Coronary artery (tissue), 2 donors: ENCODE measurements around the gene SLC38A10.

Experiments used
- DNase-seq: peaks from one replicate; pipeline ENCODE4 v3.0.0-alpha.2; 2017; ENCODE audit warnings: low spot score
- H3K27ac ChIP-seq, 2 donors: fragments of 200-600 bp; sonication (generic); one replicate each; pipeline ENCODE4 v1.5.1; 2016 to 2019
- H3K4me3 ChIP-seq: fragments of 200-600 bp; sonication (generic); 2 replicates; pipeline ENCODE4 v1.5.1; 2016; ENCODE audit warnings: mild to moderate bottlenecking, moderate library complexity
- TF ChIP-seq, protein P1 (sequence below): fragments of 200-600 bp; sonication (generic); IDR thresholded peaks from one replicate; pipeline ENCODE4 v1.5.1; 2019; ENCODE audit warnings: antibody characterized with exemption

SLC38A10 gene

DNA sequence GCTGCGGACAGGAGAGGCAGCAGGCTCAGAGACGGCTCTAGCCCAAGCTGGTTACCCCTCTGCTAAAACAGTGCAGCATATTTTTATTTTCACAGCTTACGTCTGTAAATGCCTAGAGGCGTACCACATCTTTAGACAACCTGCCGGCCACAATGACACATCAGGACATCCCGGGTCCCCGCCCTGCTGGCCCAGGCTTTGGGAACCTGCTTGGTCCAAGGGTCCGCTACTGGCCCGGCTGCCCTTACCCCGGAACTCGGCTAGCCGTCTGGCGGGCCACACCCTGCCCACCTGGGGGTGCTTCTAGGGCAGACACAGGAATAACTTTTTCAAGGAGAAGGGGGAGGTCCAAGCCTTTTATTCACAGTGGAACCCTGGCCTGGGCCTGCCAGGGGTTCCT lies 76.6 kb downstream of the SLC38A10 start:
- TF ChIP-seq, protein P1, sequence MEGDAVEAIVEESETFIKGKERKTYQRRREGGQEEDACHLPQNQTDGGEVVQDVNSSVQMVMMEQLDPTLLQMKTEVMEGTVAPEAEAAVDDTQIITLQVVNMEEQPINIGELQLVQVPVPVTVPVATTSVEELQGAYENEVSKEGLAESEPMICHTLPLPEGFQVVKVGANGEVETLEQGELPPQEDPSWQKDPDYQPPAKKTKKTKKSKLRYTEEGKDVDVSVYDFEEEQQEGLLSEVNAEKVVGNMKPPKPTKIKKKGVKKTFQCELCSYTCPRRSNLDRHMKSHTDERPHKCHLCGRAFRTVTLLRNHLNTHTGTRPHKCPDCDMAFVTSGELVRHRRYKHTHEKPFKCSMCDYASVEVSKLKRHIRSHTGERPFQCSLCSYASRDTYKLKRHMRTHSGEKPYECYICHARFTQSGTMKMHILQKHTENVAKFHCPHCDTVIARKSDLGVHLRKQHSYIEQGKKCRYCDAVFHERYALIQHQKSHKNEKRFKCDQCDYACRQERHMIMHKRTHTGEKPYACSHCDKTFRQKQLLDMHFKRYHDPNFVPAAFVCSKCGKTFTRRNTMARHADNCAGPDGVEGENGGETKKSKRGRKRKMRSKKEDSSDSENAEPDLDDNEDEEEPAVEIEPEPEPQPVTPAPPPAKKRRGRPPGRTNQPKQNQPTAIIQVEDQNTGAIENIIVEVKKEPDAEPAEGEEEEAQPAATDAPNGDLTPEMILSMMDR: no peak
- Histone ChIP-seq H3K4me3 (no peak overlapping the region), H3K27ac (no peak overlapping the region)
- no peak for DNase-seq

DNA sequence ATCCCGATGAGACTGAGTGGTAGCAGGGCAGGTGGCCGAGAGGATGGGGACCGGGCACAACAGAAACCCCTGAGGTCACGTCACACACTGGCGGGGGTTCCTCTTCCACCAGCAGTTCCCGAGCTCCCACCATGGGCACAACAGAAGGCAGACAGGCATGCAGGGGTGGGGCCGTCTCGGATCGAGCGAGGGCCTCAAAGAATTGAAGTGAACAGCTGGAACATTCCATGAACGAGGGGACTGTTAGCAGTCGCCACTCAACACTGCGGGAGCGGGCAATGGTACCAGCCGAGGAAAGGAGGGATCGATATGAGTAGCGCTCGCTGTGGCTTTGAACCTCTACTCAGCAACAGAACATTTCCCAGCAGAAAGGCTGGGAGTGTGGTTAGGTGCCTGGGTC lies 77.6 kb downstream of the SLC38A10 start:
- Histone ChIP-seq H3K4me3 (no peak overlapping the region), H3K27ac (no peak overlapping the region)
- TF ChIP-seq, protein P1: no peak
- DNase-seq: no peak

DNA sequence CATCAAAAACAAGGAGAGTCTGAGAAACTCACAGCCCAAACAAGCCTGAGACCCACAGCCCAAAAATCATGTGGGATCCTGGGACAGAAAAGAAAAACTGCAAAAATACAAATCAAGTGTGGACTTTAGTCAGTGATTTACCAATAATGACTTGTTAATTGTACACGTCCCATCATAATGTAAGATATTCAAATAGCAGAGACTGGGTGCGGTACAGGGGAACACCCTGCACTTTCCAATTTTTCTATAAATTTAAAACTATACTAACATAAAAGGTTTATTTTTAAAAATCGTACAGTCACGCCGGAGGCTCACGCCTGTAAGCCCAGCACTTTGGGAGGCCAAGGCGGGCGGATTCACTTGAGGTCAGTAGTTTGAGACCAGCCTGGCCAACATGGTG lies 81.1 kb downstream of the SLC38A10 start:
- TF ChIP-seq, protein P1: no peak
- no peak for DNase-seq
- no peak overlapping the region for H3K4me3 ChIP-seq

DNA sequence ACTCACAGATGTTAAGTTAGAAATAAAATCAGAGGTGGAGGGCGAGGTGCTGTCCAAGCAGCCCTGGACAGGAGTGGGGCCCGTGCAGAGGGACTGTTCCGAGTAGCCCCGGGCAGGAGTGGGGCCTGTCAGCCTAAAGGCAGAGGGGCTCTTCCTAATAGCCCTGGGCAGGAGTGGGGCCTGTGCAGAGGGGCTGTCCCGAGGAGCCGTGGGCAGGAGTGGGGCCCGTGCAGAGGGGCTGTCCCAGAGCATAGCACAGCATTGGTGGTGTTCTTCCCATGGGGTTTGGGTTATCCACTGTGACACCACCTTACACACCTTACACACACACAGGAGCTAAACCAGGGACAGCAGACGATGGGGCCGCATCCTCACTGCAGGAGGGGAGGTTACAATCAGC lies 82.7 kb downstream of the SLC38A10 start:
- Histone ChIP-seq H3K27ac (no peak overlapping the region), H3K4me3 (no peak overlapping the region)
- TF ChIP-seq, protein P1: no peak
- no peak for DNase-seq

More for the DNA sequence above, 81.1 kb downstream of the SLC38A10 start:
- no peak overlapping the region for H3K27ac ChIP-seq

DNA sequence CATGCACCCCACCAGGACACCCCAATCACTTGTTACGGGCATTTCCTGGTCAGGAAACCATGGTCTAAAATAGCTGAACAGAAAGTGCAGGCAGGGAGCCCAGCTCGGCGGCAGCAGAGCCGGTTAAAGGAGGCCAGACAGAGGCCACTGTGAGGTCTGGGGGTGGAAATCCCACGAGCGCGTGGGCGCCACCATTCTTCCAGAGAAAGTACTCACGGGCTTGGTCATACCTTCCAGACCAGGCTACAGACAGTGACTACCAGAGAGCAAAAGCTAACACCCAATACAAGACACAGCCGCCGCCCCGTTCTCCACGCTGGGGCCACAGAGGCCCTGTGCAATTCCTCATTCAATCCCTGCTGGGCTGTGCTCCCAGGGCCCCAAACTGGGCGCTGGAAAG lies 84.2 kb downstream of the SLC38A10 start:
- no peak overlapping the region for H3K4me3 ChIP-seq
- peak overlapping the region in 1 of 2 donors; percentile 45 for H3K27ac ChIP-seq
- DNase-seq: no peak
- TF ChIP-seq, protein P1: no peak

DNA sequence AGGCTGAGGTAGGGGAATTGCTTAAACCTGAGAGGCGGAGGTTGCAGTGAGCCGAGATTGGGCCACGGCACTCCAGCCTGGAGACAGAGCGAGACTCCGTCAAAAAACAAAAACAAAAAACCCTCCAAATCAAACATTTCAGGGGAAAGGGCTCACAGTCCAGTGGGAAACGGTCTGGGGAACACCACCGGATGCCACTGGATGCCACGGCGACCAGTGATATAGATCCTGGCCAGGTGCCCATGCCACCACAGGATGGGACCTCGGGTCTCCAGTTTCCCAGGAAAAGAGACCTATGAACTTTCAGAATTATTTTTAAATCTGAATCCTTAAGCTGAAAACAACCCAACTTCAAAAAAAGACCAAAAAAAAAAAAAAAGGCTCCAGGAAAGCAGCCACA lies 84.6 kb downstream of the SLC38A10 start:
- peak overlapping the region in 1 of 2 donors; percentile 58 for H3K27ac ChIP-seq
- TF ChIP-seq, protein P1: no peak
- H3K4me3 ChIP-seq: no peak overlapping the region
- no peak for DNase-seq

DNA sequence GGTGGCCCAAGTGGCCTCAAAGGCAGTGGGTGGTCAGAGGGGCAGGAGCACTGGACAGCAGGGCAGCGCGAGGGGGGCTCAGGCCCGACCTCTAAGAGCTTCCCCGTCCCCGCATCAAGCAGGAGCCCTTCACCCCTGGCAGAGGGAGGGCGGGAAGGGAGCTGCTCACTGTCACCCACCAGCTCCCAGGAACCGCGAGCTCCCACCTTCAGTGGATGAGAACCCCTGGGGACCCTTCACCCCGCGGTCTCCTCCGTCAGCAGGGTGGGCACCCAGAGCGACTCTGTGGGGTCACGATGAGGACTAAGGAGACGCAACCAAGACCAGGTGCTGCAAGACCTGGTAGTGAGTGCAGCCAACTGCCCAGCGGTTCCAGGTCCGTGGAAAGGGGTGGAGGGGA lies 86.0 kb downstream of the SLC38A10 start:
- Histone ChIP-seq H3K4me3 (no peak overlapping the region), H3K27ac (no peak overlapping the region)
- TF ChIP-seq, protein P1: no peak
- DNase-seq: no peak
